ENCODE measurements around the gene CCDC40.

GRCh38 chr17:80081596-80081995, 45.2 kb downstream of the CCDC40 start:
- no peak for TF ChIP-seq CTCF (IDR thresholded peaks at IDR 0.05)
- TF ChIP-seq POLR2A (IDR thresholded peaks at IDR 0.05) = no peak

All from body of pancreas (tissue), 4 donors.